RWPE2 (cell line): ENCODE measurements around the gene CNTN6.

ENCODE experiments used
- ATAC-seq: fragments of 200-7000 bp; cut with Tn5 transposase; 3 replicates; pipeline ENCODE4 v1.9.1; 2021; ENCODE audit warnings: low read depth
- DNase-seq: peaks from one replicate; pipeline ENCODE4 v3.0.0-alpha.2; 2020; ENCODE audit warnings: low spot score
- H3K27ac ChIP-seq: fragments of 450-650 bp; 2 replicates; pipeline ENCODE4 v1.5.1; 2017; ENCODE audit warnings: mild to moderate bottlenecking; ENCODE audit not compliant: poor library complexity, severe bottlenecking
- H3K27me3 ChIP-seq: fragments of 250-450 bp; sonication (Bioruptor Pico); 2 replicates; pipeline ENCODE4 v1.5.1; 2021; ENCODE audit warnings: mild to moderate bottlenecking, moderate library complexity; ENCODE audit not compliant: insufficient read depth, poor library complexity, severe bottlenecking
- H3K36me3 ChIP-seq: fragments of 250-450 bp; sonication (Bioruptor Pico); 2 replicates; pipeline ENCODE4 v1.5.1; 2020; ENCODE audit warnings: low read depth, mild to moderate bottlenecking, moderate library complexity
- H3K4me1 ChIP-seq: fragments of 250-450 bp; sonication (Bioruptor Pico); 2 replicates; pipeline ENCODE4 v1.5.1; 2021; ENCODE audit warnings: mild to moderate bottlenecking, moderate library complexity; ENCODE audit not compliant: insufficient read depth, poor library complexity, severe bottlenecking
- H3K4me3 ChIP-seq: fragments of 250-450 bp; sonication (Bioruptor Pico); 2 replicates; pipeline ENCODE4 v1.5.1; 2021; ENCODE audit warnings: mild to moderate bottlenecking, moderate library complexity; ENCODE audit not compliant: severe bottlenecking
- H3K9me3 ChIP-seq: fragments of 250-450 bp; sonication (Bioruptor Pico); 2 replicates; pipeline ENCODE4 v1.5.1; 2021; ENCODE audit warnings: mild to moderate bottlenecking, moderate library complexity; ENCODE audit not compliant: severe bottlenecking
- TF ChIP-seq, protein P1 (sequence below): fragments of 450-650 bp; IDR thresholded peaks from one replicate; pipeline ENCODE4 v1.5.1; 2017; ENCODE audit warnings: mild to moderate bottlenecking, moderate library complexity; ENCODE audit not compliant: poor library complexity, severe bottlenecking

The CNTN6 gene

DNA sequence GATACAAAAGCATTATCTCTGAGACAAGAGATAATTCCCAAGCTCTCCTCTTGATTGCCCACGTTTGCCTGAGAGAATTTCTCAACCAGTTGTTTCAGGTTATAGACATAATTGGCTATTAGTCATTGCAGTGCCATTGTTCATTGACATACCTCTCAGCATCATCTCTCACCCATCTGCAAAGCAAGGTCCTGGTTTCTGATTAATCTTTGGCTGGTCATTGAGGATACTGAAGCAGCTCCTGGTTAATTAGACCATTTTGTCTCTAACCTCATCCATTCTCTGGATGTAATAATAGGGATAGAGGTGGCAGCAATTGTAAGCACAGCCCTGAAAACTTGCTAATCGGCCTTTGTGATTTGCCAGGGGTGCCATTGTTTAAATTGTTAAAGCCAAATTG lies 104.2 kb downstream of the CNTN6 start:
- H3K4me3 ChIP-seq = no peak overlapping the region
- no peaks in the 10 kb centered on the region for H3K27me3 ChIP-seq
- TF ChIP-seq, protein P1, sequence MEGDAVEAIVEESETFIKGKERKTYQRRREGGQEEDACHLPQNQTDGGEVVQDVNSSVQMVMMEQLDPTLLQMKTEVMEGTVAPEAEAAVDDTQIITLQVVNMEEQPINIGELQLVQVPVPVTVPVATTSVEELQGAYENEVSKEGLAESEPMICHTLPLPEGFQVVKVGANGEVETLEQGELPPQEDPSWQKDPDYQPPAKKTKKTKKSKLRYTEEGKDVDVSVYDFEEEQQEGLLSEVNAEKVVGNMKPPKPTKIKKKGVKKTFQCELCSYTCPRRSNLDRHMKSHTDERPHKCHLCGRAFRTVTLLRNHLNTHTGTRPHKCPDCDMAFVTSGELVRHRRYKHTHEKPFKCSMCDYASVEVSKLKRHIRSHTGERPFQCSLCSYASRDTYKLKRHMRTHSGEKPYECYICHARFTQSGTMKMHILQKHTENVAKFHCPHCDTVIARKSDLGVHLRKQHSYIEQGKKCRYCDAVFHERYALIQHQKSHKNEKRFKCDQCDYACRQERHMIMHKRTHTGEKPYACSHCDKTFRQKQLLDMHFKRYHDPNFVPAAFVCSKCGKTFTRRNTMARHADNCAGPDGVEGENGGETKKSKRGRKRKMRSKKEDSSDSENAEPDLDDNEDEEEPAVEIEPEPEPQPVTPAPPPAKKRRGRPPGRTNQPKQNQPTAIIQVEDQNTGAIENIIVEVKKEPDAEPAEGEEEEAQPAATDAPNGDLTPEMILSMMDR = no peak
- H3K4me1 ChIP-seq = peaks cover 18% of the 10 kb centered on the region
- H3K36me3 ChIP-seq = no peaks in the 10 kb centered on the region
- ATAC-seq = peak; percentile 74
- H3K9me3 ChIP-seq = peaks cover 2% of the 10 kb centered on the region
- no peak for DNase-seq
- H3K27ac ChIP-seq = peak overlapping the region; percentile 66

- no peak overlapping the region for H3K27ac ChIP-seq
These were observed 107.5 kb downstream of the CNTN6 start for GRCh38 chr3:1200371-1200770.

DNA sequence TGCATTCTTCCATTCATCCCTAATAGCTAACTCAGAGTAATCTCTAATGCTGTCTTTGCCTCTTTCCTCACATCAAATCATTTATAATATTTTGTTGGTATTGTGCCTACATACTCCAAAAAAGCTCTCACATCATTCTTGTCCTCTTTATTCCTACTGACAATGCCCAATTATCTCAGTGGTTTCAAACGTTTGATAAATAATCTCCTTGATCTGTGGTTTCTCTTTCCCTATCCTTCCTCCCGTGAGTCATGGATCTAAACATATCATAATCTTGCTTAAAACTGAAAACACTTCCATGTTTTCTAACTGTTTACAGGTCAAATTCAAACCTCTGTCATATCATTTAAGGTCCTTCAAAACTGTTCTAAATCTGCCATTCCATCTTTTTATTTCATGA lies 115.1 kb downstream of the CNTN6 start:
- Histone ChIP-seq H3K9me3 (no peaks in the 10 kb centered on the region), H3K27me3 (no peaks in the 10 kb centered on the region), H3K27ac (no peak overlapping the region), H3K4me3 (no peak overlapping the region), H3K4me1 (no peaks in the 10 kb centered on the region), H3K36me3 (no peaks in the 10 kb centered on the region)
- TF ChIP-seq, protein P1 = no peak
- no peak for DNase-seq
- peak; percentile 35; the same call in 1 of the 3 replicates for ATAC-seq

More at GRCh38 chr3:1200371-1200770, 107.5 kb downstream of the CNTN6 start:
- Histone ChIP-seq H3K9me3 (peaks cover 2% of the 10 kb centered on the region), H3K4me3 (no peak overlapping the region), H3K27me3 (no peaks in the 10 kb centered on the region), H3K36me3 (no peaks in the 10 kb centered on the region), H3K4me1 (peaks cover 16% of the 10 kb centered on the region)
- TF ChIP-seq, protein P1 = no peak
- no peak for DNase-seq
- no peak for ATAC-seq

DNA sequence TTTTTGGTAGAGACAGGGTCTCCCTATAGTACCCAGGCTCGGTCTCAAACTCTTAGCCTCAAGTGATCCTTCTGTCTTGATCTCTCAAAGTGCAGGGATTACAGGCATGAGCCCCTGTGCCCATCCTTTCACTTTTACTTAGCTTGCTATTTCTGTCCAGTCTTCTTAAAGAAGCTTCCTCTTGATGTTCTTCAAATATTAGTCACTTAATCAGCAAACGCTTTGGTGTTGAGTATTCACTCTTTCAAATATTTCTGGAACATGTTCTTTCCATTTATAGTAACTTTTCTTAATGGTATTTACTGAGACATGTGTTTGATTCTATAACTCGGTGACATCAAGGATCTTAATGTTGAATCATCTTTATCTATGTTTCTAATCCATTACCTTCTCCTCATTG lies 122.1 kb downstream of the CNTN6 start:
- H3K27me3 ChIP-seq = no peaks in the 10 kb centered on the region
- H3K4me1 ChIP-seq = peaks cover 3% of the 10 kb centered on the region
- peak; percentile 55; the same call in 2 of the 3 replicates for ATAC-seq
- H3K4me3 ChIP-seq = no peak overlapping the region
- H3K36me3 ChIP-seq = no peaks in the 10 kb centered on the region
- no peak overlapping the region for H3K27ac ChIP-seq
- H3K9me3 ChIP-seq = no peaks in the 10 kb centered on the region
- DNase-seq = no peak
- TF ChIP-seq, protein P1 = no peak

DNA sequence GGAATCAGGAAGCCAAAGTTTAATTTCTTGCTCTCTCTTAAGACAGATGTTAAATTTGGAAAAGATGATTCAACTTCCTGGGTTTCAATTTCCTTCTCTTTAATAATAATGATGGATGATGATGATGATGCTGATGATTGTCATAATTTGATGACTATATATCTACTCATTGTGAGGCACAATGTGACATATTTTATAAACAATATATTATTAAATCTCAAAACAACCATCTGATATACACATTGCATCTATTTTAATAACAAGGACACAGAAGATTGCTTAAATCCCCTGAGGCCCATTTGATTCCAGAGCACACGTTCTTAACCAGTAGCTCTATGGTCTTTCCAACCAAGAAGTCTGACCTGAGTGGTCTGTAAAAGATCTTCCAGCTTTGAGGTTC lies 124.0 kb downstream of the CNTN6 start:
- H3K36me3 ChIP-seq = no peaks in the 10 kb centered on the region
- no peaks in the 10 kb centered on the region for H3K27me3 ChIP-seq
- H3K4me3 ChIP-seq = no peak overlapping the region
- H3K9me3 ChIP-seq = no peaks in the 10 kb centered on the region
- TF ChIP-seq, protein P1 = no peak
- no peak for DNase-seq
- peaks cover 3% of the 10 kb centered on the region for H3K4me1 ChIP-seq
- no peak overlapping the region for H3K27ac ChIP-seq
- ATAC-seq = peak; percentile 21; the same call in 1 of the 3 replicates
